Osteoblast (primary cell): ENCODE data around the gene FOXL2. TPM values are rescaled to one million over a fixed set of nuclear protein-coding genes. Genes with fewer than 3 reads are reported as not detected.

Source experiments
- DNase-seq: peaks from one replicate; pipeline ENCODE4 v3.0.0; 2011; ENCODE audit warnings: low spot score, mixed read lengths; ENCODE audit not compliant: insufficient read length; ENCODE audit errors: missing footprints
- H2AFZ ChIP-seq: 2 replicates; pipeline ENCODE4 v1.6.0; 2011; ENCODE audit warnings: mild to moderate bottlenecking, low read length
- H3K27ac ChIP-seq: 2 replicates; pipeline ENCODE4 v1.5.1; 2011; ENCODE audit warnings: mild to moderate bottlenecking, low read depth, low read length, moderate library complexity
- H3K27me3 ChIP-seq: 2 replicates; pipeline ENCODE4 v1.6.0; 2012; ENCODE audit warnings: mild to moderate bottlenecking, control low read depth, inconsistent platforms, low read length, moderate library complexity; ENCODE audit not compliant: insufficient read depth
- H3K36me3 ChIP-seq: 2 replicates; pipeline ENCODE4 v1.5.1; 2011; ENCODE audit warnings: mild to moderate bottlenecking, low read length, control low read depth, moderate library complexity; ENCODE audit not compliant: insufficient read depth
- H3K4me1 ChIP-seq: 2 replicates; pipeline ENCODE4 v1.5.1; 2011; ENCODE audit warnings: mild to moderate bottlenecking, low read length, control low read depth, moderate library complexity; ENCODE audit not compliant: insufficient read depth
- H3K4me2 ChIP-seq: 2 replicates; pipeline ENCODE4 v1.6.0; 2011; ENCODE audit warnings: mild to moderate bottlenecking, low read length; ENCODE audit not compliant: insufficient read depth
- H3K4me3 ChIP-seq: fragments of 200-600 bp; sonication (generic); 3 replicates; pipeline ENCODE4 v1.5.1; 2012; ENCODE audit warnings: mild to moderate bottlenecking, low read length, inconsistent platforms; ENCODE audit not compliant: insufficient read depth
- H3K79me2 ChIP-seq: 2 replicates; pipeline ENCODE4 v1.6.0; 2012; ENCODE audit warnings: mild to moderate bottlenecking, low read length, control low read depth, inconsistent platforms; ENCODE audit not compliant: insufficient read depth
- H3K9me3 ChIP-seq: 2 replicates; pipeline ENCODE4 v1.5.1; 2011; ENCODE audit warnings: low read depth, low read length, control low read depth
- H4K20me1 ChIP-seq: 2 replicates; pipeline ENCODE4 v1.6.0; 2012; ENCODE audit warnings: mild to moderate bottlenecking, low read length, control low read depth; ENCODE audit not compliant: insufficient read depth
- CTCF ChIP-seq: IDR thresholded peaks from 2 replicates; pipeline ENCODE4 v1.5.1; 2011; ENCODE audit warnings: mild to moderate bottlenecking, low read depth, low read length, moderate library complexity; ENCODE audit errors: extremely low read depth
- total RNA-seq: library from RNA; depleted of rRNA; stranded (reverse); fragments of >200 nt; gene quantifications from 2 replicates; pipeline ENCODE4 v1.2.3, GENCODE V29; 2012

Gene FOXL2
- total RNA-seq, 1 donor: 0.36 TPM

DNA sequence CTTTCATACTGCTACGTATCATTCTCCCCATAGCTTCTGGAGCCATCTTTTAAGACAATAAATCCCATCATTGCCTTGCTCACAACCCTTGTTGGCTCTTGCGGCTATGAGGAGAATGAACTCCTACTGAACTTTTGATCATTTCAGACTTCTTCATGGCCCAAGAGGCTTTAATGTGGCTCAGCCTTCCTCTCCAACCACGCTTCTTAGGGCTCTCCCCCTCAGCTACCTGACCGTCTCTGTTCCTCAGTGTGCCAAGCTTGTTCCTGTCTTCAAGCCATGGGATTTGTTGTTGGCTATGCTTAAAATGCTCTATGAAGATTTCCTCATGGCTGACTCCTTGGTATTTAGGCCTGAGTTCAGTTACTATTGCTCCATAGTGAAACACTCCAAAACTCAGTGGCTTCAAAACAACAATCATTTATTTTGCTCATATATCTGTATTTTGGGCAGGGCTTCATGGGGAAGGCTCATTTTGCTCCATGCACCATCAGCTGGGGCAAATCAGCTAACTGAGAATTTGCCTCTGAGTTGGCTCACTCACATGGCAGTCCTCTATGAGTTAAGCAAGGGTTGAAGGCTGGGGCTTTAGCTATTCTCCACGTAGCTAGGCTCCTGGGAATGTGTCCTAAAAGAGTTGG is 47.5 kb downstream of the FOXL2 start:
- H3K27ac ChIP-seq: no peak overlapping the region
- no peak for DNase-seq
- H3K4me1 ChIP-seq: peaks cover 11% of the 10 kb centered on the region
- H3K4me3 ChIP-seq: no peak overlapping the region
- no peaks in the 10 kb centered on the region for H3K36me3 ChIP-seq
- H3K79me2 ChIP-seq: no peaks in the 10 kb centered on the region
- H3K4me2 ChIP-seq: no peak overlapping the region
- H3K27me3 ChIP-seq: no peaks in the 10 kb centered on the region
- no peak for TF ChIP-seq CTCF
- H2AFZ ChIP-seq: no peak overlapping the region
- no peaks in the 10 kb centered on the region for H3K9me3 ChIP-seq
- H4K20me1 ChIP-seq: no peaks in the 10 kb centered on the region

DNA sequence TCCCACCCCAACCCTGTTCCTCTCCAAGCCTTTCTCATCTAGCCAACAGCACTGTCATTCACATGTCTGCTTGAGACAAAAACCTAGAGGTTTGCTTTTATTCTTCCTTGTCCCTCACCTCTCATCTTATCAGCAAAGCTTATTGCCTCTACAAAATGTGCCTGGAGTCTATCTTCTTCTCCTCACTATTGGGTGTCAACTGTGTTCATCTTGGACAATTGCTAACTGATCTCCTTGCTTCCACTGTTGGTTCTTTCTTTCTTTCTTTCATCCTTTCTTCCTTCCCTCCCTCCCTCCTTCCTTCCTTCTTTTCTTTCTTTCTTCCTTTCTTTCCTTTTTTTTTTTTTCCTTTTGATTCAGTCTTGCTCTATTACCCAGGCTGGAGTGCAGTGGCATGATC is 48.2 kb downstream of the FOXL2 start:
- Histone ChIP-seq H3K79me2 (no peaks in the 10 kb centered on the region), H2AFZ (no peak overlapping the region), H4K20me1 (no peaks in the 10 kb centered on the region), H3K4me2 (peak overlapping the region; percentile 6), H3K27me3 (no peaks in the 10 kb centered on the region), H3K27ac (no peak overlapping the region), H3K9me3 (no peaks in the 10 kb centered on the region), H3K4me3 (no peak overlapping the region), H3K4me1 (peaks cover 11% of the 10 kb centered on the region), H3K36me3 (no peaks in the 10 kb centered on the region)
- no peak for TF ChIP-seq CTCF
- no peak for DNase-seq

DNA sequence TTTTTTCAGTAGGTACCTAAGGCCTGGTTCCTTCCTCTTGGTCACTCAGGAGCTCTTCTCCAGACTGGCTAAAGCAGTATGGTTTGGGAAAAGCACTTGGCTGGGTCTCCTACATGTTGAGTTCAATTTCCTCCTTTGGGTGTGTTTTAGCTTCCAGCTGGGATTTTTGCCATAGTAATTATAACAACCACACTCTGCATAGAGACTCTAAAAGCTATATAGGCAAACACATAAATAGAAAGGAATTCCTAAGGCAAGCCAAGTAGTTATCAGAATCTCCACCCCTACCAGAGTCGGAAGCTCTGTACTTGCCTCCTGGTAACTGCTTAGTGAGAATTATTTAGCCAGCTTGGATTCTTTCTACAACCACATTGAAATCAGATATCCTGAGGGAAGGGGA is 48.6 kb downstream of the FOXL2 start:
- no peaks in the 10 kb centered on the region for H3K79me2 ChIP-seq
- peak; percentile 94 for DNase-seq
- H3K4me1 ChIP-seq: peaks cover 11% of the 10 kb centered on the region
- H3K27me3 ChIP-seq: no peaks in the 10 kb centered on the region
- H3K4me2 ChIP-seq: peak overlapping the region; percentile 6
- H3K36me3 ChIP-seq: no peaks in the 10 kb centered on the region
- no peaks in the 10 kb centered on the region for H3K9me3 ChIP-seq
- no peak for TF ChIP-seq CTCF
- peak overlapping the region; percentile 8 for H2AFZ ChIP-seq
- no peak overlapping the region for H3K4me3 ChIP-seq
- H3K27ac ChIP-seq: no peak overlapping the region
- H4K20me1 ChIP-seq: no peaks in the 10 kb centered on the region

Other genes starting within 250 kb of the FOXL2 start
- 14.5 and 16.8 TPM in 2 replicates for gene PIK3CB, start 112.2 kb downstream of the FOXL2 start, total RNA-seq
- gene FOXL2NB, start 80 bp upstream of the FOXL2 start, total RNA-seq: 0.36 TPM in 1 of 2 replicates, not detected in the other
- not detected in 2 replicates for gene PRR23A, start 59.1 kb upstream of the FOXL2 start, total RNA-seq
- gene PRR23B, start 73.8 kb upstream of the FOXL2 start, total RNA-seq: not detected in 2 replicates
- not detected in 2 replicates for gene PRR23C, start 97.8 kb upstream of the FOXL2 start, total RNA-seq